GM21825 (cell line): ENCODE measurements around the gene OLFML1.

ENCODE experiments used
- ATAC-seq: cut with Tn5 transposase; IDR thresholded peaks from one replicate; pipeline ENCODE4 v1.9.1; 2021; ENCODE audit warnings: mild to moderate bottlenecking, moderate library complexity; ENCODE audit not compliant: unreplicated experiment

The OLFML1 gene

GRCh38 chr11:7530013-7530640 is 44.8 kb downstream of the OLFML1 start:
- ATAC-seq, result no peak

- no peak for ATAC-seq
These were observed 45.7 kb downstream of the OLFML1 start for GRCh38 chr11:7531011-7531410.

GRCh38 chr11:7532405-7533145 is 47.3 kb downstream of the OLFML1 start:
- ATAC-seq, result no peak

- peak; percentile 27 for ATAC-seq
These were observed 48.1 kb downstream of the OLFML1 start for GRCh38 chr11:7533199-7534041.

- ATAC-seq, result peak; percentile 67
These were observed 48.7 kb downstream of the OLFML1 start for GRCh38 chr11:7534042-7534378.

- no peak for ATAC-seq
These were observed 50.8 kb downstream of the OLFML1 start for GRCh38 chr11:7536100-7536499.

GRCh38 chr11:7537265-7537664 is 52.0 kb downstream of the OLFML1 start:
- no peak for ATAC-seq

- no peak for ATAC-seq
These were observed 52.7 kb downstream of the OLFML1 start for GRCh38 chr11:7538031-7538430.

- ATAC-seq, result no peak
These were observed 53.5 kb downstream of the OLFML1 start for GRCh38 chr11:7538466-7539454.

GRCh38 chr11:7540830-7541555 is 55.7 kb downstream of the OLFML1 start:
- ATAC-seq, result no peak

GRCh38 chr11:7543302-7543701 is 58.0 kb downstream of the OLFML1 start:
- no peak for ATAC-seq

GRCh38 chr11:7544021-7544420 is 58.7 kb downstream of the OLFML1 start:
- ATAC-seq, result no peak

- no peak for ATAC-seq
These were observed 60.3 kb downstream of the OLFML1 start for GRCh38 chr11:7545611-7546010.

GRCh38 chr11:7546324-7546791 is 61.1 kb downstream of the OLFML1 start:
- ATAC-seq, result no peak

- ATAC-seq, result no peak
These were observed 62.4 kb downstream of the OLFML1 start for GRCh38 chr11:7547687-7548086.

GRCh38 chr11:7548659-7549274 is 63.5 kb downstream of the OLFML1 start:
- ATAC-seq, result peak; percentile 91

- ATAC-seq, result no peak
These were observed 64.4 kb downstream of the OLFML1 start for GRCh38 chr11:7549681-7550080.

GRCh38 chr11:7551571-7551970 is 66.3 kb downstream of the OLFML1 start:
- no peak for ATAC-seq

GRCh38 chr11:7552666-7553065 is 67.4 kb downstream of the OLFML1 start:
- ATAC-seq, result no peak
